Skeletal muscle tissue (tissue), 4 donors: ENCODE results near the gene SERPINA10. TPM values are rescaled to one million over a fixed set of nuclear protein-coding genes. Genes with fewer than 3 reads are reported as not detected.
"Not testable (repeated sequence)": the region's sequence is repeated elsewhere in the genome, so short reads cannot be mapped to it uniquely, and the experiment has no call there.

Experiments
- H3K27ac ChIP-seq: one replicate; pipeline ENCODE4 v1.7.0; 2013; ENCODE audit warnings: mild to moderate bottlenecking, low read depth, low read length, inconsistent platforms
- H3K27me3 ChIP-seq, 3 donors: one replicate each; pipeline ENCODE4 v1.7.0; 2013; ENCODE audit warnings: low read length in 3 of 3; ENCODE audit not compliant: control insufficient read depth in 3 of 3, insufficient read depth in 3 of 3
- H3K36me3 ChIP-seq, 3 donors: one replicate each; pipeline ENCODE4 v1.7.0; 2013; ENCODE audit warnings: low read length in 3 of 3; ENCODE audit not compliant: control insufficient read depth in 3 of 3, insufficient read depth in 3 of 3
- H3K4me1 ChIP-seq, 3 donors: one replicate each; pipeline ENCODE4 v1.7.0; 2013; ENCODE audit warnings: low read length in 3 of 3, mild to moderate bottlenecking in 3 of 3; ENCODE audit not compliant: control insufficient read depth in 3 of 3, insufficient read depth in 3 of 3
- H3K4me3 ChIP-seq, 3 donors: one replicate each; pipeline ENCODE4 v1.7.0; 2013; ENCODE audit warnings: low read length in 3 of 3
- H3K9ac ChIP-seq, 3 donors: one replicate each; pipeline ENCODE4 v1.7.0; 2013; ENCODE audit warnings: low read length in 3 of 3, mild to moderate bottlenecking in 3 of 3, moderate library complexity in 2 of 3, low read depth in 1 of 3
- H3K9me3 ChIP-seq, 3 donors: one replicate each; pipeline ENCODE4 v1.7.0; 2013; ENCODE audit warnings: low read length in 3 of 3; ENCODE audit not compliant: control insufficient read depth in 3 of 3
- total RNA-seq: library from RNA; depleted of rRNA; stranded (reverse); fragments of >200 nt; gene quantifications from one replicate; pipeline ENCODE4 v1.2.3, GENCODE V29; 2014
- donor health status: Osteomylitis.

Gene SERPINA10
- total RNA-seq, 1 donor from 2014 or later, result not detected

DNA sequence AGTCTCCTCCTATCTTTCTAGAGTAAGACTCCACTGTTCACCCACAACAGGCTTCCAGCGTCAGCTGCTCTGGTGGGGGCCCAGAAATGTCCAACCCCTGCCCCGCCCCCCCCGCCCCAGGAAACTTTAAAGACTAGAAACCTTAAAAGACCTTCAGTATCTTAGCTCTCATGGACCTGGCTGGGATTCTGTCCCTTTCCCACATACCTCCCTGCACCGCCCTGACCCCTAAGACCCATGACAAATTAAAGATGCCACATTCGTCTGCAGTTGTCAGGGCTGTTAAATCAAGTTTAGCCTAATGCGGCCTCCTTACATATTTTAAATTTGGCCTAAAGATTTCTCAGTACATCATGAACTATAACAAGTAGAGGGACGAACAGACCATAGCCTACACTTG, 10.0 kb upstream of the SERPINA10 start:
- H3K27me3 ChIP-seq, result peaks cover 0 to 2% (median 0%) of the 10 kb centered on the region in 3 donors
- no peaks in the 10 kb centered on the region for H3K36me3 ChIP-seq
- no peak overlapping the region for H3K27ac ChIP-seq
- H3K4me1 ChIP-seq, result no peaks in the 10 kb centered on the region
- peaks cover 2 to 3% (median 3%) of the 10 kb centered on the region in 3 donors for H3K9me3 ChIP-seq
- no peak overlapping the region for H3K4me3 ChIP-seq
- H3K9ac ChIP-seq, result no peak overlapping the region

GRCh38 chr14:94298130-94298529, 5.1 kb upstream of the SERPINA10 start:
- no peaks in the 10 kb centered on the region for H3K36me3 ChIP-seq

GRCh38 chr14:94296181-94296545, 3.1 kb upstream of the SERPINA10 start:
- not testable (repeated sequence) for H3K4me1 ChIP-seq, H3K9me3 ChIP-seq, H3K27me3 ChIP-seq, H3K4me3 ChIP-seq, H3K27ac ChIP-seq, H3K36me3 ChIP-seq, H3K9ac ChIP-seq

More at GRCh38 chr14:94298130-94298529, 5.1 kb upstream of the SERPINA10 start:
- H3K9me3 ChIP-seq, result peaks cover 0 to 3% (median 0%) of the 10 kb centered on the region in 3 donors
- no peak overlapping the region for H3K9ac ChIP-seq
- H3K27ac ChIP-seq, result no peak overlapping the region
- no peaks in the 10 kb centered on the region for H3K4me1 ChIP-seq
- H3K27me3 ChIP-seq, result no peaks in the 10 kb centered on the region
- H3K4me3 ChIP-seq, result no peak overlapping the region

GRCh38 chr14:94295360-94296180, 2.5 kb upstream of the SERPINA10 start:
- no peaks in the 10 kb centered on the region for H3K4me1 ChIP-seq
- H3K4me3 ChIP-seq, result no peak overlapping the region
- no peak overlapping the region for H3K9ac ChIP-seq
- H3K27ac ChIP-seq, result no peak overlapping the region
- no peaks in the 10 kb centered on the region for H3K27me3 ChIP-seq
- peaks cover 0 to 3% (median 0%) of the 10 kb centered on the region in 3 donors for H3K9me3 ChIP-seq
- no peaks in the 10 kb centered on the region for H3K36me3 ChIP-seq

DNA sequence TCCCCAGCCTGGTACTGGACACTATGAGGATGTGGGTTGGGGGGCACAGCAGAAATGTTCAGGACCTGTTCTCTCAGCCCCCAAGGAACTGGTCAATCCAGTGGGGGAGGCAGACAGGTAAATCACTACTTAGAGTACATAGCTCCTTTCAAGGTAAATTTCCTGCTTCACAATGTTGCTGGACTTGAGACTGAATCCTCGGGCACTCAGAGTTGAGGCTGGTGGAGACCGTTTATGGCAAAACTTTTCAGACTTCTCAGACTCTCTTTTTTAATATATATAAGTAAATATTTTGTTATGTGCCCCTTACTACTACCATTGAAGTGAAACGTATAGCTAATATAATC, 483 bp upstream of the SERPINA10 start:
- H3K27ac ChIP-seq, result no peak overlapping the region
- no peaks in the 10 kb centered on the region for H3K36me3 ChIP-seq
- peaks cover 0 to 3% (median 0%) of the 10 kb centered on the region in 3 donors for H3K9me3 ChIP-seq
- H3K4me1 ChIP-seq, result no peaks in the 10 kb centered on the region
- no peak overlapping the region for H3K9ac ChIP-seq
- no peaks in the 10 kb centered on the region for H3K27me3 ChIP-seq
- H3K4me3 ChIP-seq, result no peak overlapping the region

DNA sequence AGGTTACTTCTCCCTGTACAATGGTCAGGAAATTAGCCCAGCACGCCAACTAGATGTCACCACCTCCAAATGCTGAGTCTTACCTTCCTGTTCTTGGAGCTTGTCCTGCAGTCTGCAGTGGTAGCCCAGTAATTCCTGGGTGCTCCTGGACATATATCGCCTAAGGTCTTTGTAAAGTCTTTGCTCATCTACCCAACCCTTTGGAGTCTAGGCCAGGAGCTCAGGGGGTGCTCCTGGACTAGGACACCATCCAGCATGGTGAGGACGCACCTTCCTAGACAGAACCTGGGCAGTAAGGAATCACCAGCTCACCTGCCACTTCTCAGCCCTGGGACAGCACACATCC, 569 bp downstream of the SERPINA10 start:
- Histone ChIP-seq H3K4me1 (no peaks in the 10 kb centered on the region), H3K9me3 (no peaks in the 10 kb centered on the region), H3K36me3 (no peaks in the 10 kb centered on the region), H3K27me3 (no peaks in the 10 kb centered on the region), H3K4me3 (no peak overlapping the region), H3K27ac (no peak overlapping the region), H3K9ac (no peak overlapping the region)

GRCh38 chr14:94291906-94292525, 1.1 kb downstream of the SERPINA10 start:
- H3K9ac ChIP-seq, result no peak overlapping the region
- no peaks in the 10 kb centered on the region for H3K27me3 ChIP-seq
- H3K9me3 ChIP-seq, result no peaks in the 10 kb centered on the region
- H3K4me3 ChIP-seq, result no peak overlapping the region
- no peaks in the 10 kb centered on the region for H3K36me3 ChIP-seq
- no peak overlapping the region for H3K27ac ChIP-seq
- no peaks in the 10 kb centered on the region for H3K4me1 ChIP-seq

DNA sequence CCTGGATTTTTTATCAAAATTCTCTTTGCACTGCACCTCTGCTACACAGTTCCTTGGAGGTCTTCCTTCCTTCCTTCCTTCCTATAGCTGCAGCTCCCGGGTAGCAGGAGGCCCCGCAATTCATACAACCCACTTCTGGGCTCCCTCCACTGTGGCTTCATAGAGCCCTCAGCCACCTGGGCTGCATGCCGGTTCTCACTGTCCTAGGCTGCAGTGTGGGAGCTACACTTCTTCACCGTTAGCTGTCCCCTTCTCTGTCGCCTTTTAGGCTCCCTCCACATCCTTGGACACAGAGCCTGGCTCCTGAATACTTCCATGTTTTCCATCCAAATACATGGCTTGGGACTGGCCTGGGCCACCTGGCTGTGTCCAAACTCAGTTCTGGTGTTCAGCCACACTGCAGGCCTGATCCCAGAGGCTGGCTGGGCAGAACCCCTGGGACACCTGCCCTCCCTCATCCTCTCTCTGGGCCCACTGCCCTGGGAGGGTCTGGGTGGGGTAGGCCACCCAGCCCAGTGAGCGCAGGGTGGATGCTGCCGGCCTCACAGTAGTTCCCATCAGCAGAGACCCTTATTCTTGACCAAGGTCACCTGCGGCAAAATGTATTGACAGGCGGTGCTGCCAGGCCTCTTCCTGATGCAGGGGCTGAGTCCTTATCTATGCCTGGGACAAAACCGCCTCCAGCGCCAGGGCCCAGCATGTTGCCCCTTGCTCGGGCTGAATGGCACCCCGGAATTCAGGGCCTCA, 1.7 kb downstream of the SERPINA10 start:
- Histone ChIP-seq H3K4me1 (no peaks in the 10 kb centered on the region), H3K27me3 (no peaks in the 10 kb centered on the region), H3K9ac (no peak overlapping the region), H3K4me3 (no peak overlapping the region), H3K36me3 (no peaks in the 10 kb centered on the region), H3K27ac (no peak overlapping the region), H3K9me3 (no peaks in the 10 kb centered on the region)

DNA sequence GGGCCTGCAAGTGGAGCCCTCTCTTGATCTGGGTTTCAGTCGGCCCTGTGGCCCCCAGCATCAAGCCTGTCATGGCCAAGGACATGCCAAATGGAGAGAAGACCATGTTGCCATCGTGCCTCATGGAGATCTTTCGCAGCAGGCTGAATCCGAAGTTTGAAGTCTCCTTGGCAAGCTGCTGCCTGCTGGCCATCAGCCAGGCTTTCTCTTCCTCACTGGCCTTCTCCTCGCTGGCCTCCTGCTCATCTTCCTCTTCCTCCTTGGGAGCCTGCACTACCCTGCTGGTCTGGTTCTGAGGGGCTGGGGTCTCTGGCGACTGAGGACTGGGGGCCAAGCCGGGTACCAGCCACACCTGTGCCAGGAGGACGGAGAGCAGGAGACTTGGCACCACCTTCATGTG, 2.9 kb downstream of the SERPINA10 start:
- H3K27me3 ChIP-seq, result no peaks in the 10 kb centered on the region
- no peaks in the 10 kb centered on the region for H3K9me3 ChIP-seq
- H3K4me1 ChIP-seq, result no peaks in the 10 kb centered on the region
- H3K36me3 ChIP-seq, result no peaks in the 10 kb centered on the region
- H3K27ac ChIP-seq, result no peak overlapping the region
- H3K9ac ChIP-seq, result no peak overlapping the region
- no peak overlapping the region for H3K4me3 ChIP-seq
